Endothelial cell (in vitro differentiated cells): Measurements from ENCODE around the gene PPP2R2C. TPM values are rescaled to one million over a fixed set of nuclear protein-coding genes. Genes with fewer than 3 reads are reported as not detected.

ENCODE experiments used
- DNase-seq: peaks from one replicate; pipeline ENCODE4 v3.0.0; 2021; ENCODE audit warnings: low spot score
- H3K27ac Mint-ChIP-seq: one replicate; pipeline ENCODE4 v1.8.0; 2021; ENCODE audit warnings: mixed read lengths, inconsistent platforms; ENCODE audit not compliant: unreplicated experiment
- H3K27me3 Mint-ChIP-seq: one replicate; pipeline ENCODE4 v1.8.0; 2021; ENCODE audit warnings: mild to moderate bottlenecking, moderate library complexity, mixed read lengths, inconsistent platforms; ENCODE audit not compliant: unreplicated experiment
- H3K36me3 Mint-ChIP-seq: one replicate; pipeline ENCODE4 v1.8.0; 2021; ENCODE audit warnings: mild to moderate bottlenecking, low read depth, mixed read lengths, inconsistent platforms; ENCODE audit not compliant: unreplicated experiment
- H3K4me1 Mint-ChIP-seq: one replicate; pipeline ENCODE4 v1.8.0; 2021; ENCODE audit warnings: mild to moderate bottlenecking, mixed read lengths, inconsistent platforms; ENCODE audit not compliant: unreplicated experiment
- H3K4me3 Mint-ChIP-seq: one replicate; pipeline ENCODE4 v1.8.0; 2021; ENCODE audit warnings: mild to moderate bottlenecking, mixed read lengths, inconsistent platforms; ENCODE audit not compliant: unreplicated experiment
- H3K9me3 Mint-ChIP-seq: one replicate; pipeline ENCODE4 v1.8.0; 2021; ENCODE audit warnings: mixed read lengths, inconsistent platforms; ENCODE audit not compliant: unreplicated experiment
- total RNA-seq: library from RNA; stranded (reverse); fragmentation: NEBNext Ultra II Directional; extraction: Animal tissue kit (Norgen Biotek cat#: 25700); gene quantifications from one replicate; pipeline ENCODE4 v1.2.1, GENCODE V29; 2021; ENCODE audit not compliant: unreplicated experiment
- TF ChIP-seq, protein P1 (sequence below): fragments of 200-600 bp; sonication (generic); IDR thresholded peaks from one replicate; pipeline ENCODE4 v1.5.0; 2021; ENCODE audit warnings: antibody characterized with exemption; ENCODE audit not compliant: unreplicated experiment

The PPP2R2C gene
- total RNA-seq, 1 donor from 2014 or later: 1.7 TPM

DNA sequence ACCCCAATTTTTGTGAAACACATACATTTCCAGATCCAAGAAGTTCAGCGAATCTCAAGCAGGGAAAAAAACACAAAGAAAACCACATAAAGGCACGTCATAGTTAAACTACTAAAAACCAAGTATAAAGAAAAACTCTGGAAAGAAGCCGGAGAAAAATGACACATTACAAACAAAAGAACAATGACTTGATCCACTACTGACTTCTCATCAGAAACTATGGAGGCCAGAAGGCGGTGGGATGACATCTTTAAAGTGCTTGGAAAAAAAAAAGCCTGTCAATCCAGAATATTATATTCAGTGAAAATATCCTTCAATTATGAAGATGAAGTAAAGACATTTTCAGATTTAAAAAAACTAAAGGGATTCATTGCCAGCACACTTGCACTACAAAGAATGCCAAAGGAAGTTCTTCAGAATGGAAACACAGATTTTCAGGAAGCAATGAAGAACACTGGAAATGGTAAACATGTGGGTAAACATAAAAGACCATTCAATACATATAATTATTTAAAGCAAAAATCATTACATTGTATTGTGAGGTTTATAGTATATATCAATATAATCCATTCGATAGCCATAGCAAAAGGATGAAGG, 32.6 kb upstream of the PPP2R2C start:
- Mint-ChIP-seq H3K4me1 (peaks cover 4% of the 10 kb centered on the region), H3K36me3 (peaks cover 11% of the 10 kb centered on the region), H3K27me3 (peaks cover 9% of the 10 kb centered on the region), H3K27ac (no peak overlapping the region), H3K9me3 (peaks cover 18% of the 10 kb centered on the region), H3K4me3 (no peak overlapping the region)
- TF ChIP-seq, protein P1, sequence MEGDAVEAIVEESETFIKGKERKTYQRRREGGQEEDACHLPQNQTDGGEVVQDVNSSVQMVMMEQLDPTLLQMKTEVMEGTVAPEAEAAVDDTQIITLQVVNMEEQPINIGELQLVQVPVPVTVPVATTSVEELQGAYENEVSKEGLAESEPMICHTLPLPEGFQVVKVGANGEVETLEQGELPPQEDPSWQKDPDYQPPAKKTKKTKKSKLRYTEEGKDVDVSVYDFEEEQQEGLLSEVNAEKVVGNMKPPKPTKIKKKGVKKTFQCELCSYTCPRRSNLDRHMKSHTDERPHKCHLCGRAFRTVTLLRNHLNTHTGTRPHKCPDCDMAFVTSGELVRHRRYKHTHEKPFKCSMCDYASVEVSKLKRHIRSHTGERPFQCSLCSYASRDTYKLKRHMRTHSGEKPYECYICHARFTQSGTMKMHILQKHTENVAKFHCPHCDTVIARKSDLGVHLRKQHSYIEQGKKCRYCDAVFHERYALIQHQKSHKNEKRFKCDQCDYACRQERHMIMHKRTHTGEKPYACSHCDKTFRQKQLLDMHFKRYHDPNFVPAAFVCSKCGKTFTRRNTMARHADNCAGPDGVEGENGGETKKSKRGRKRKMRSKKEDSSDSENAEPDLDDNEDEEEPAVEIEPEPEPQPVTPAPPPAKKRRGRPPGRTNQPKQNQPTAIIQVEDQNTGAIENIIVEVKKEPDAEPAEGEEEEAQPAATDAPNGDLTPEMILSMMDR: no peak
- no peak for DNase-seq

- H3K4me3 Mint-ChIP-seq: no peak overlapping the region
- no peaks in the 10 kb centered on the region for H3K4me1 Mint-ChIP-seq
- H3K9me3 Mint-ChIP-seq: peaks cover 18% of the 10 kb centered on the region
- peaks cover 4% of the 10 kb centered on the region for H3K27me3 Mint-ChIP-seq
- no peak overlapping the region for H3K27ac Mint-ChIP-seq
- no peak for DNase-seq
- peaks cover 11% of the 10 kb centered on the region for H3K36me3 Mint-ChIP-seq
- TF ChIP-seq, protein P1: no peak
Measured at GRCh38 chr4:6502747-6503465, 30.5 kb upstream of the PPP2R2C start.

GRCh38 chr4:6502147-6502546, 29.7 kb upstream of the PPP2R2C start:
- Mint-ChIP-seq H3K4me1 (no peaks in the 10 kb centered on the region), H3K4me3 (no peak overlapping the region), H3K9me3 (peaks cover 18% of the 10 kb centered on the region), H3K36me3 (peaks cover 11% of the 10 kb centered on the region), H3K27ac (no peak overlapping the region), H3K27me3 (peaks cover 4% of the 10 kb centered on the region)
- DNase-seq: no peak
- TF ChIP-seq, protein P1: no peak

- Mint-ChIP-seq H3K27ac (no peak overlapping the region), H3K27me3 (peaks cover 4% of the 10 kb centered on the region), H3K4me3 (no peak overlapping the region), H3K9me3 (peaks cover 15% of the 10 kb centered on the region), H3K4me1 (no peaks in the 10 kb centered on the region), H3K36me3 (peaks cover 8% of the 10 kb centered on the region)
- DNase-seq: no peak
- TF ChIP-seq, protein P1: no peak
Measured at GRCh38 chr4:6501171-6501570, 28.8 kb upstream of the PPP2R2C start.

DNA sequence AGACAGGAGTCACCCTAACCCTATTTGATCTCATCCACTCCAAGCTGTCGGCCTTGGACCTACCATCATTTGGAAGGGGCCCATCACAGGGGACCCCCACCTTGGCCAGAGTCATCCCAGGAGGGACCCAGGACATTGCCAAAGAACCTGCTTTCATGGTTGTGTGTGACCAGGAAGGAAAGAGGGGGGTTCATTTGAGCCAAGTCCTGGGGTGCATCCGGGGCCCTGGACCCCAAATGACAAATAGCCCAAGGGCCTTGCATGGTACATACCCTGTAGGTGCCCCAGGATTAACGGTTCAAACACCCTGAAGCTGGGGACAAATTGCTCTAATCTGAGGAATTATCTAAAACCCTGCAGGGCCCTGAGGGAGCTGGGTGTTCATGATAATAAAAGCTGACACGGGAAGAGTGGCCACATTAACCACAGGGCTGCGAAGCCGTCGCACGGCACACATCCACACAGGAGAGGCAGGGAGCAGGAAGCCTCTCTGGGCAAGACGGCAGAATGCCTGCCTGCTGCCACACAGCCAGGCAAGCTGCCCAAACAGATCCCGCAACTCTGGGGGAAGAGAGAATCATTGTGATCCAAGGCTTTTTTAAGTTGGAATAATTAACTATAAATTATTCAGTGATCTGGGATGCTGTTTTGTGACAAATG, 28.2 kb upstream of the PPP2R2C start:
- Mint-ChIP-seq H3K36me3 (peaks cover 6% of the 10 kb centered on the region), H3K27ac (no peak overlapping the region), H3K27me3 (peaks cover 5% of the 10 kb centered on the region), H3K9me3 (peaks cover 12% of the 10 kb centered on the region), H3K4me3 (no peak overlapping the region), H3K4me1 (no peaks in the 10 kb centered on the region)
- TF ChIP-seq, protein P1: no peak
- DNase-seq: no peak
